OCI-LY3 (cell line): ENCODE data around the gene TGM5.

Experiments
- H2AFZ ChIP-seq: fragments of 200-600, 300-600 bp; shearing (Covaris generic); 2 replicates; pipeline ENCODE4 v1.6.0; 2014; ENCODE audit warnings: antibody characterized with exemption, low read depth, low read length
- H3K27ac ChIP-seq: fragments of 200-600, 300-600 bp; sonication (generic); 2 replicates; pipeline ENCODE4 v1.5.1; 2014; ENCODE audit warnings: mild to moderate bottlenecking, low read length, moderate library complexity, mixed read lengths
- H3K27me3 ChIP-seq: fragments of 200-600, 300-600 bp; sonication (generic); 2 replicates; pipeline ENCODE4 v1.6.1; 2014; ENCODE audit warnings: low read depth, low read length, mixed read lengths
- H3K36me3 ChIP-seq: fragments of 200-600, 300-600 bp; sonication (generic); replicated peaks from 2 replicates; pipeline ENCODE3; 2014; ENCODE audit warnings: low read depth, low read length, mixed read lengths
- H3K4me1 ChIP-seq: fragments of 300-600, 200-600 bp; sonication (generic); 2 replicates; pipeline ENCODE4 v1.6.1; 2014; ENCODE audit warnings: low read length, mixed read lengths
- H3K4me2 ChIP-seq: fragments of 200-600, 300-600 bp; sonication (generic); 2 replicates; pipeline ENCODE4 v1.6.1; 2014; ENCODE audit warnings: low read length, mixed read lengths
- H3K4me3 ChIP-seq: fragments of 300-600, 200-600 bp; sonication (generic); 2 replicates; pipeline ENCODE4 v1.5.1; 2014; ENCODE audit warnings: antibody characterized with exemption, mild to moderate bottlenecking, low read length, moderate library complexity
- H3K79me2 ChIP-seq: fragments of 300-600, 200-600 bp; shearing (Covaris generic); 2 replicates; pipeline ENCODE4 v1.6.1; 2014; ENCODE audit warnings: mild to moderate bottlenecking, low read length, mixed read lengths
- H3K9ac ChIP-seq: fragments of 300-600, 200-600 bp; shearing (Covaris generic); 2 replicates; pipeline ENCODE4 v1.6.0; 2014; ENCODE audit warnings: mild to moderate bottlenecking, low read length, moderate library complexity
- H3K9me3 ChIP-seq: fragments of 200-600, 300-600 bp; shearing (Covaris generic); 2 replicates; pipeline ENCODE4 v1.6.1; 2014; ENCODE audit warnings: low read length, mixed read lengths; ENCODE audit not compliant: insufficient read depth
- H4K20me1 ChIP-seq: fragments of 200-600, 300-600 bp; sonication (generic); 2 replicates; pipeline ENCODE4 v1.6.1; 2016; ENCODE audit warnings: low read length, mixed read lengths; ENCODE audit not compliant: insufficient read depth
- CTCF ChIP-seq: fragments of 200-600, 300-600 bp; sonication (generic); IDR thresholded peaks from 2 replicates; pipeline ENCODE4 v1.5.1; 2014; ENCODE audit warnings: antibody characterized with exemption, low read length, low read depth
- EZH2phosphoT487 ChIP-seq: fragments of 200-600 bp; shearing (Covaris generic); IDR thresholded peaks from 2 replicates; pipeline ENCODE4 v1.6.1; 2018; ENCODE audit warnings: antibody characterized with exemption, mixed run types, low read depth

Gene TGM5

GRCh38 chr15:43244092-43244491 lies 22.6 kb downstream of the TGM5 start:
- TF ChIP-seq CTCF (no peak), EZH2phosphoT487 (no peak)
- Histone ChIP-seq H3K27ac (no peak overlapping the region), H3K36me3 (peaks cover 8% of the 10 kb centered on the region), H2AFZ (no peak overlapping the region), H3K27me3 (no peaks in the 10 kb centered on the region), H3K9ac (no peak overlapping the region), H3K4me2 (no peak overlapping the region), H3K4me1 (peaks cover 20% of the 10 kb centered on the region), H3K79me2 (no peaks in the 10 kb centered on the region), H3K9me3 (no peaks in the 10 kb centered on the region), H4K20me1 (no peaks in the 10 kb centered on the region), H3K4me3 (no peak overlapping the region)

DNA sequence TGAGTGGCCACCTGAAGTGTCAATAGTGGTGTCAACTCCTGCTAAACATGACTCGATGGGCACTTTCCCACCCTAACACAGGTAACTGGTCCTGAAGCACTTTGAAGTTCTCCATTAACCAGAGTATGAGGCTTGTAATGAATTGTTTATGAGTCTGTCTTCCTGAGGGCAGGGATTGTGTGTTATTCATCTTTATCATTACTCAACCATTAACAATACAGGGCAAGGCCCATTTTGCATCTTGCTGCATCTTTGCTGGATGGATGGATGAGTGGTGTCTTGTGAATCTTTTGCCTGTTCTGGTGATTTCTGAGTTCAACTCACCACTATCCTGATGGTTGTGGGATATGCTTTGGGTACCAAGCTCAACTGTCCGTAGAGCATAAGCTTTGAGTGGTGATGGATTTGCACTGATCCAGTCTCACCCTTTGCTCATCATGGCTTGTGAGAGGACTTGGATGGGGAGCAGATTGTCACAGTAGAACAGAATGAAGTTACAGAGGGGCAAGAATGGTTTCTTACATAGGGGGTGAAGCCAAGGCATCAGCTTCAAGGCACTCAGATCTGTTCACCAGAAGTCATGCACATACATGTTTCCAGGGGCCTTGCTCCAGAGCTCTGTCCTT lies 23.6 kb downstream of the TGM5 start:
- no peak overlapping the region for H3K27ac ChIP-seq
- H2AFZ ChIP-seq, result no peak overlapping the region
- H3K9me3 ChIP-seq, result no peaks in the 10 kb centered on the region
- H3K79me2 ChIP-seq, result no peaks in the 10 kb centered on the region
- no peak overlapping the region for H3K4me3 ChIP-seq
- H4K20me1 ChIP-seq, result no peaks in the 10 kb centered on the region
- no peak overlapping the region for H3K9ac ChIP-seq
- H3K36me3 ChIP-seq, result peaks cover 8% of the 10 kb centered on the region
- TF ChIP-seq EZH2phosphoT487, result no peak
- no peak for TF ChIP-seq CTCF
- no peaks in the 10 kb centered on the region for H3K27me3 ChIP-seq
- H3K4me1 ChIP-seq, result peaks cover 10% of the 10 kb centered on the region
- no peak overlapping the region for H3K4me2 ChIP-seq

DNA sequence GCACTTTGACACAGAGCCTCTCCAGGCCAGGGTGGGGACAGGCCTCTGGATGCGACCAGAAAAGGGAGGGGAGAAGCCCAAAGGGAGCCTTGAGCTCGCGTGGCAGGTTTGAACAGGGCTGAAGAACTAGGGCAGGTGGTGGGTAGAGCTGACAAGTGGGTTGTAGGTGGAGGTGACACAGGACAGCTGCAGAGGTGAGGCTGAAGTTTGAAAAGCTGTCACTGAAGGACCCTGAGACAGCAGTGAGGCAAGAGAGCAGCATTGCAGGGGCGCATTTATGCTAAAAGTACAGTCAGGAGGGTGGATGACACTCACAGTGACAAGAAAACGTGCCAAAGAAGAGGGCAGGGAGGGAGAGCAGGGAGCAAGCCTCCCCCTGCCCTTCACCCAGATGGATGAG lies 24.1 kb downstream of the TGM5 start:
- Histone ChIP-seq H3K4me2 (no peak overlapping the region), H3K4me1 (peaks cover 5% of the 10 kb centered on the region), H3K36me3 (peaks cover 8% of the 10 kb centered on the region), H4K20me1 (no peaks in the 10 kb centered on the region), H2AFZ (no peak overlapping the region), H3K27ac (no peak overlapping the region), H3K9me3 (no peaks in the 10 kb centered on the region), H3K27me3 (no peaks in the 10 kb centered on the region), H3K9ac (no peak overlapping the region), H3K79me2 (no peaks in the 10 kb centered on the region), H3K4me3 (no peak overlapping the region)
- TF ChIP-seq EZH2phosphoT487 (no peak), CTCF (no peak)

- no peak overlapping the region for H3K4me2 ChIP-seq
- H4K20me1 ChIP-seq, result no peaks in the 10 kb centered on the region
- no peaks in the 10 kb centered on the region for H3K4me1 ChIP-seq
- H3K36me3 ChIP-seq, result no peaks in the 10 kb centered on the region
- no peak overlapping the region for H3K27ac ChIP-seq
- TF ChIP-seq EZH2phosphoT487 (no peak), CTCF (no peak)
- H3K79me2 ChIP-seq, result no peaks in the 10 kb centered on the region
- H3K4me3 ChIP-seq, result no peak overlapping the region
- no peak overlapping the region for H3K9ac ChIP-seq
- H3K9me3 ChIP-seq, result no peaks in the 10 kb centered on the region
- no peak overlapping the region for H2AFZ ChIP-seq
- H3K27me3 ChIP-seq, result no peaks in the 10 kb centered on the region
These were observed 25.6 kb downstream of the TGM5 start for GRCh38 chr15:43241100-43241499.
